Measurements from ENCODE around the gene ADA.

- TF ChIP-seq MYC (IDR thresholded peaks at IDR 0.05; ENCODE audit: low read depth, low read length) (no peak), CTCF (IDR thresholded peaks at IDR 0.05; ENCODE audit: low read depth, low read length) (no peak), POLR2A (IDR thresholded peaks at IDR 0.05; ENCODE audit: extremely low read depth, insufficient read length) (no peak)
Observed at GRCh38 chr20:44600758-44601201, 50.7 kb downstream of the ADA start.
